ENCODE results near the gene TBXAS1.

TBXAS1 gene

GRCh38 chr7:139886206-139886605 is 57.1 kb downstream of the TBXAS1 start:
- H3K4me3 ChIP-seq (ENCODE audit: insufficient read depth, low read length, poor library complexity, severe bottlenecking): no peak overlapping the region
- no peaks in the 10 kb centered on the region for H3K79me2 ChIP-seq (ENCODE audit: insufficient read depth, low read length)
- no peak overlapping the region for H3K27ac ChIP-seq (ENCODE audit: low read depth, low read length)
- no peak overlapping the region for H2AFZ ChIP-seq (ENCODE audit: low read depth, low read length, severe bottlenecking)
- no peaks in the 10 kb centered on the region for H3K9me3 ChIP-seq (ENCODE audit: insufficient read depth, low read length)
- H3F3A ChIP-seq (ENCODE audit: insufficient read depth): no peaks in the 10 kb centered on the region
- H3K27me3 ChIP-seq (ENCODE audit: low read length): no peaks in the 10 kb centered on the region
- H3K4me2 ChIP-seq (ENCODE audit: low read depth, low read length, poor library complexity, severe bottlenecking): no peak overlapping the region
- no peak overlapping the region for H3K9ac ChIP-seq (ENCODE audit: low read length)
- TF ChIP-seq EZH2phosphoT487 (conservative IDR thresholded peaks at IDR 0.05; ENCODE audit: low read length): no peak
- TF ChIP-seq CTCF (IDR thresholded peaks at IDR 0.05; ENCODE audit: insufficient read depth, low read length, poor library complexity, severe bottlenecking): no peak
- H3K36me3 ChIP-seq (ENCODE audit: low read length): no peaks in the 10 kb centered on the region
- H4K20me1 ChIP-seq (ENCODE audit: low read depth, low read length): no peaks in the 10 kb centered on the region
- H3K9me2 ChIP-seq (replicated peaks; ENCODE audit: insufficient read depth, low read length): no peaks in the 10 kb centered on the region

- no peaks in the 10 kb centered on the region for H3K9me3 ChIP-seq (ENCODE audit: insufficient read depth, low read length)
- no peak overlapping the region for H3K9ac ChIP-seq (ENCODE audit: low read length)
- H2AFZ ChIP-seq (ENCODE audit: low read depth, low read length, severe bottlenecking): no peak overlapping the region
- H3K27me3 ChIP-seq (ENCODE audit: low read length): 0 out of 2 replicates have a peak, but pooled peaks cover 3% of the 10 kb centered on the region
- no peaks in the 10 kb centered on the region for H4K20me1 ChIP-seq (ENCODE audit: low read depth, low read length)
- no peaks in the 10 kb centered on the region for H3K36me3 ChIP-seq (ENCODE audit: low read length)
- H3K9me2 ChIP-seq (replicated peaks; ENCODE audit: insufficient read depth, low read length): no peaks in the 10 kb centered on the region
- no peak overlapping the region for H3K27ac ChIP-seq (ENCODE audit: low read depth, low read length)
- no peak overlapping the region for H3K4me3 ChIP-seq (ENCODE audit: insufficient read depth, low read length, poor library complexity, severe bottlenecking)
- H3K79me2 ChIP-seq (ENCODE audit: insufficient read depth, low read length): no peaks in the 10 kb centered on the region
- no peaks in the 10 kb centered on the region for H3F3A ChIP-seq (ENCODE audit: insufficient read depth)
- no peak for TF ChIP-seq CTCF (IDR thresholded peaks at IDR 0.05; ENCODE audit: insufficient read depth, low read length, poor library complexity, severe bottlenecking)
- TF ChIP-seq EZH2phosphoT487 (conservative IDR thresholded peaks at IDR 0.05; ENCODE audit: low read length): no peak
- no peak overlapping the region for H3K4me2 ChIP-seq (ENCODE audit: low read depth, low read length, poor library complexity, severe bottlenecking)
Measured at GRCh38 chr7:139886899-139887298, 57.8 kb downstream of the TBXAS1 start.

GRCh38 chr7:139887992-139888481 is 59.0 kb downstream of the TBXAS1 start:
- Histone ChIP-seq H3K9me2 (replicated peaks; ENCODE audit: insufficient read depth, low read length) (no peaks in the 10 kb centered on the region), H4K20me1 (ENCODE audit: low read depth, low read length) (no peaks in the 10 kb centered on the region), H3K79me2 (ENCODE audit: insufficient read depth, low read length) (no peaks in the 10 kb centered on the region), H3F3A (ENCODE audit: insufficient read depth) (no peaks in the 10 kb centered on the region), H3K27ac (ENCODE audit: low read depth, low read length) (no peak overlapping the region), H3K4me3 (ENCODE audit: insufficient read depth, low read length, poor library complexity, severe bottlenecking) (no peak overlapping the region), H2AFZ (ENCODE audit: low read depth, low read length, severe bottlenecking) (no peak overlapping the region), H3K9me3 (ENCODE audit: insufficient read depth, low read length) (no peaks in the 10 kb centered on the region), H3K27me3 (ENCODE audit: low read length) (0 out of 2 replicates have a peak, but pooled peaks cover 3% of the 10 kb centered on the region), H3K36me3 (ENCODE audit: low read length) (no peaks in the 10 kb centered on the region), H3K9ac (ENCODE audit: low read length) (no peak overlapping the region), H3K4me2 (ENCODE audit: low read depth, low read length, poor library complexity, severe bottlenecking) (no peak overlapping the region)
- TF ChIP-seq EZH2phosphoT487 (conservative IDR thresholded peaks at IDR 0.05; ENCODE audit: low read length): no peak
- no peak for TF ChIP-seq CTCF (IDR thresholded peaks at IDR 0.05; ENCODE audit: insufficient read depth, low read length, poor library complexity, severe bottlenecking)
